ENCODE data around the gene CLOCK.

- no peak for TF ChIP-seq CTCF (IDR thresholded peaks at IDR 0.05)
- no peak for TF ChIP-seq POLR2A (IDR thresholded peaks at IDR 0.05)
These were observed 139.6 kb downstream of the CLOCK start for GRCh38 chr4:55407119-55407518.

Measured in adrenal gland (tissue), 5 donors.